Sigmoid colon (tissue), 3 donors: ENCODE data around the gene KIF26B.

Source experiments
- POLR2A ChIP-seq, 2 donors: fragments of 450-650 bp; IDR thresholded peaks; one replicate each; pipeline ENCODE4 v1.6.1; 2016; ENCODE audit warnings: antibody characterized with exemption in 2 of 2, mild to moderate bottlenecking in 2 of 2, moderate library complexity in 2 of 2
- TF ChIP-seq, protein P1 (sequence below), 4 experiments: fragments of 450-650 bp in 3 of 4; fragments of 200-600 bp in 1 of 4; IDR thresholded peaks; one replicate each; pipeline ENCODE4 v1.5.1; 2016 to 2019; ENCODE audit warnings: antibody characterized with exemption in 4 of 4, mild to moderate bottlenecking in 3 of 4, moderate library complexity in 2 of 4

DNA sequence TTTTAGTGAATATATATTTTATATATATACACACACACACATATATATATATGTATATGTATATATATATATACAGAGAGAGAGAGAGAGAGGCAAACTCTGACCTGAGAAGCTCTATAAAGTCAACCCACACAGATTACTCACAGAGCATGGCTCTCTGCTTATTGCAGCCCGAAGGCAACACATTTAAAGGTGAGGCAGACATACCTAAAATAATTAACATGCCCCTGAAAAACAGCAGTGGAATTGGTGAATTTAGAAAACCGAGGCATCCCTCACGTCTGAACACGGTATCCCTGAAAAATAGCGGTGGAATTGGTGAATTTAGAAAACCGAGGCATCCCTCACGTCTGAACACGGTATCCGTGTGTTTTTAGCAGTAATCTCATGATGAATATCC is 228.2 kb downstream of the KIF26B start:
- TF ChIP-seq, protein P1, sequence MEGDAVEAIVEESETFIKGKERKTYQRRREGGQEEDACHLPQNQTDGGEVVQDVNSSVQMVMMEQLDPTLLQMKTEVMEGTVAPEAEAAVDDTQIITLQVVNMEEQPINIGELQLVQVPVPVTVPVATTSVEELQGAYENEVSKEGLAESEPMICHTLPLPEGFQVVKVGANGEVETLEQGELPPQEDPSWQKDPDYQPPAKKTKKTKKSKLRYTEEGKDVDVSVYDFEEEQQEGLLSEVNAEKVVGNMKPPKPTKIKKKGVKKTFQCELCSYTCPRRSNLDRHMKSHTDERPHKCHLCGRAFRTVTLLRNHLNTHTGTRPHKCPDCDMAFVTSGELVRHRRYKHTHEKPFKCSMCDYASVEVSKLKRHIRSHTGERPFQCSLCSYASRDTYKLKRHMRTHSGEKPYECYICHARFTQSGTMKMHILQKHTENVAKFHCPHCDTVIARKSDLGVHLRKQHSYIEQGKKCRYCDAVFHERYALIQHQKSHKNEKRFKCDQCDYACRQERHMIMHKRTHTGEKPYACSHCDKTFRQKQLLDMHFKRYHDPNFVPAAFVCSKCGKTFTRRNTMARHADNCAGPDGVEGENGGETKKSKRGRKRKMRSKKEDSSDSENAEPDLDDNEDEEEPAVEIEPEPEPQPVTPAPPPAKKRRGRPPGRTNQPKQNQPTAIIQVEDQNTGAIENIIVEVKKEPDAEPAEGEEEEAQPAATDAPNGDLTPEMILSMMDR (IDR thresholded peaks at IDR 0.05) = no peak
- TF ChIP-seq POLR2A (IDR thresholded peaks at IDR 0.05) = no peak
